Cardiac septum (tissue), 1 donor: ENCODE results near the gene RAX2. TPM values are rescaled to one million over a fixed set of nuclear protein-coding genes. Genes with fewer than 3 reads are reported as not detected.
"Not testable (repeated sequence)": the region's sequence is repeated elsewhere in the genome, so short reads cannot be mapped to it uniquely, and the experiment has no call there.

ENCODE experiments used
- DNase-seq: peaks from one replicate; pipeline ENCODE4 v3.0.0-alpha.2; 2020; ENCODE audit warnings: low spot score
- intact Hi-C: fragments of 100-400 bp; cut with DNase I; formaldehyde crosslinking; loops from one replicate; pipeline ENCODE4 v1.14.0; 2022
- total RNA-seq: library from RNA; stranded (reverse); fragmentation: NEBNext Ultra II Directional; extraction: Animal tissue kit (Norgen Biotek cat#: 25700); gene quantifications from one replicate; pipeline ENCODE4 v1.2.1, GENCODE V29; 2021
- donor health status: DM: no; HTN: no; CAD: no.

Gene RAX2
- total RNA-seq, 1 donor from 2014 or later, result not detected

DNA sequence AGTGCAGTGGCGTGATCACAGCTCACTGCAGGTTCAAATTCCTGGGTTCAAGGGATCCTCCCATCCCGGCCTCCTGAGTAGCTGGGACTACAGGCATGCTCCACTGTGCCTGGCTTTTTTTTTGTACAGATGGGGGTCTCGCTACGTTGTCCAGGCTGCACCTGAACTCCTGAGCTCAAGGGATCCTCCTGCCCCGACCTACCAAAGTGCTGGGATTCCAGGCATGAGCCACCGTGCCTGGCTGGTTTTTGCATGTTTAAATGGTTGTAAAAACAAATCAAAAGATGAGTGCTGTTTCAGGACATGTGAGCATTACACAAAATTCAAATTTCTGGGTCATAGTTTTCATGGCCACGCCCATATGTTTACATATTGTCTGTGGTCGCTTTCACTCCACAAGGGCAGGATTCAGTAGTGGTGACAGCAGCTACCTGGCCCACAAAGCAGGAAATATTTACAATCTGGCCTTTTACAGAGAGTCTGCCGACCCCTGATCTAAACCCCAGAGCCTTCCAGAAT, 8.8 kb upstream of the RAX2 start:
- no peak for DNase-seq
- intact Hi-C loops, result no loop called here

DNA sequence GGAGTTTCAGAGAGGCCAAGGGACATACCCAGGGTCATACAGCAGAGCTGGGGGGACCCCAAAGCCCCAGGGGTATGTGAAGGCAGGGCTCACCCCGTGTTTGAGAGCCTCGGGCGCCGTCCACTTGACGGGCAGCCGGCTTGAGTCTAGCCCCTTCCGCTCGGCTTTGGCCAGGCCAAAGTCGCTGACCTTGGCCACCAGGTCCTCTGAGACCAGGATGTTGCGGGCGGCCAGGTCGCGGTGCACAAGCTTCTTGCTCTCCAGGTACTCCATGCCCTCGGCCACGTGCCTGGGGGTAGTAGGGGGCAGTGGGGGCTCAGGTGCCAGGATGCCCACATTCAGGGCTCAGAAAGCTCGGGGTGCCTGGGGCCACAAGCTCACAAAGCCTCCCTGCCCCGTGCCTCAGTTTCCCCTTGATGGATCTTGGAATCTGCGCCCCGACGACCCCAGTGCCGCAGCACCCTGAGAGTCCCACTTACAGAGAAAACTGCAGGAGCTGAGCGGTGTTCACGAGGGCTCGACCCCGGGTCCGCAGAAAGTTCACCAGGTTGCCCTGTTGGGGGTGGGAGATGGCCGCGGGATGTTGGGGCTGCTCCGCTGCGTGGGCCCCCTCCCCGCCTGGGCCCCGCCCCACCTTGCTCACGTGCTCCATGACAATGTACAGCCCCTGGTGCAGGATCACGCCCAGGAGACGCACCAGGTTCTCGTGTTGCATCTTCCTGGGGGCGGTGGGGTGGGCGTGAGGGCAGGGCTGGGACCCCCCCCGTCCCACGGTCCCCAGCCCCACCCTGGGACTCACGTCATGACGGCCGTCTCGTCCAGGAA, 7.1 kb upstream of the RAX2 start:
- no peak for DNase-seq

DNA sequence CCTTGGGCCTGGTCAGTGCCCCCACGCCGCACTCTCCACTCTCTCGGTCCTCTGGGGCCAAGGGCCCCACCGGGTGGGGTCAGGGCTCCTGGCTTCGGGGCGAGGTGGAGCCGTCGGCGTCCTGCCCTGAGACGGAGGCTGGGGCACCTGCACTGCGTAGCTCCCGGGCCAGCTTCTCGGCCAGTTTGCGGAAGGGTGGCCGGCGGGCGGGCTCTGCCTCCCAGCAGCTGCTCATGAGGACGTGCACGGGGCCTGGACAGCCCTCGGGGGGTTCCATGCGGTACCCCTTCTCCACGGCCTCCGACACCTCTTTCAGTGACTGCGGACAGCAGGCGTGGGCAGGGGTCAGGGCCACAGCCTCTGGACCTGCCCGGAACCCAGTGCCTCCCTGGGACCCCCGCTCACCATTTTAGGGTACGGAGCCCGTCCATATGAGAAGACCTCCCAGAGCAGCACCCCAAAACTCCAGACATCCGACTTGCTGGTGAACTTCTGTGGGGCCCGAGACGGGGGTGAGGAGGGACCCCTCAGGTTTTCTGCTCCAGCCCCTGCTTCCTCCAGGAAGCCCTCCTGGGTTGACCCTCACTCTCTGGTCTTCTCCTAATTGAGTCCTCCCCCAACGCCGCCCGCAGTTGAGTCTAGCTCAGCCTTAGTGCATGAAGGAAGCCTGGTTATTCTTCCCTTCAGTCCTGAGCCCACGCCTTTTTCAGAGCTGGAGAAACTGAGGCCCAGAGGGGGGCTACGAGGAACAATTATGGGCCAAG, 6.3 kb upstream of the RAX2 start:
- DNase-seq, result no peak
- intact Hi-C loops, result no loop called here

More for the DNA sequence above, 7.1 kb upstream of the RAX2 start:
- intact Hi-C loops, result no loop called here

DNA sequence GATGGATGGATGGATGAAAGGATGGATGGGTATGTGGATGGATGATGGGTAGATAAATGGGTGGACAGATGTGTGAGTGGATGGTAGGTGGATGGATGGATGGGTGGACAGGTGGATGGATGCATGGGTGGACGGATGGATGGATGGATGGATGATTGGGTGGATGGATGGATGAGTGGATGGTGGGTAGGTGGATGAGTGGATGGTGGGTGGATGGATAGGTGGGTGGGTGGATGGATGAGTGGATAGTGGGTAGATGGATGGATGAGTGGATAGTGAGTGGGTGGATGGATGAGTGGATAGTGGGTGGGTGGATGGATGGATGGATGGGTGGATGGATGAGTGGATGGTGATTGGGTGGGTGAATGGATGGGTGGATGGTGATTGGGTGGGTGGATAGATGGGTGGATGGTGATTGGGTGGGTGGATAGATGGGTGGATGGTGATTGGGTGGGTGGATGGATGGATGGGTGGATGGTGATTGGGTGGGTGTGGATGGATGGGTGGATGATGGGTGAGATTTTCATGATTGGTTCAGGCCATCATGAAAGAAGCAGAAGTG, 4.5 kb upstream of the RAX2 start:
- intact Hi-C loops, result no loop called here
- no peak for DNase-seq

DNA sequence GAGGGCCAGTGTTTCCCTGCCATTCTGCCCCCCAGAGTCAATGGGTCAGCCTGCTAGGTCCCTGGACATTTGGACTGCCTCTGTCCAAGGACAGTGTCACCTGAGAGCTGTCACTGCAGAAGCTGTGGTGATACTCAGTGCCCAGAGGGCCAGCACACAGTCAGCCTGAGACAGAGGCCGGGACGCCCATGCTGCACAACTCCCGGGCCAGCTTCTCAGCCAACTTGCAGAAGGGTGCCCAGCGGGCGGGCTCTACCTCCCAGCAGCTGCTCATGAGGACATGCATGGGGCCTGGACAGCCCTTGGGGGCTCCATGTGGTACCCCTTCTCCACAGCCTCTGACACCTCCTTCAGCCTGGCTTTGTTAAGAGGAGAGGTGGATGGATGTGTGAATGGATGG, 3.8 kb upstream of the RAX2 start:
- intact Hi-C loops, result no loop called here

DNA sequence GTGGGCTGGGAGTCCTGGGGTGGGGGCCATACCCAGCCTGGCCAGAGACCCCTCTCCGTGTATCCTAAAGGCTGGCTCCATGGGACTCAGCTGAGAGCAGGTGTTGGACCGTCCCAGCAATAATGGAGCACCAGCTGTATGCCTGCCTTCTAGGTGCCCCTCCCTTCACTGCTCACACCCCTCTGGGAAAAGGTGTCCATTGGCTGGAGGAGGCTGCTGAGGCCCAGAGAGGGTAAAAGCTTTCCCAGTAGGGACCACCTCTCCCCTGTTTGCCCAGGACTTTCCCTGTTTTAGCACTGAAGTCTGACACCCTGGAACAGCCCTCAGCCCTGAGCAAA, 3.3 kb upstream of the RAX2 start:
- DNase-seq, result no peak
- intact Hi-C loops, result no loop called here

More for the DNA sequence above, 3.8 kb upstream of the RAX2 start:
- no peak for DNase-seq

DNA sequence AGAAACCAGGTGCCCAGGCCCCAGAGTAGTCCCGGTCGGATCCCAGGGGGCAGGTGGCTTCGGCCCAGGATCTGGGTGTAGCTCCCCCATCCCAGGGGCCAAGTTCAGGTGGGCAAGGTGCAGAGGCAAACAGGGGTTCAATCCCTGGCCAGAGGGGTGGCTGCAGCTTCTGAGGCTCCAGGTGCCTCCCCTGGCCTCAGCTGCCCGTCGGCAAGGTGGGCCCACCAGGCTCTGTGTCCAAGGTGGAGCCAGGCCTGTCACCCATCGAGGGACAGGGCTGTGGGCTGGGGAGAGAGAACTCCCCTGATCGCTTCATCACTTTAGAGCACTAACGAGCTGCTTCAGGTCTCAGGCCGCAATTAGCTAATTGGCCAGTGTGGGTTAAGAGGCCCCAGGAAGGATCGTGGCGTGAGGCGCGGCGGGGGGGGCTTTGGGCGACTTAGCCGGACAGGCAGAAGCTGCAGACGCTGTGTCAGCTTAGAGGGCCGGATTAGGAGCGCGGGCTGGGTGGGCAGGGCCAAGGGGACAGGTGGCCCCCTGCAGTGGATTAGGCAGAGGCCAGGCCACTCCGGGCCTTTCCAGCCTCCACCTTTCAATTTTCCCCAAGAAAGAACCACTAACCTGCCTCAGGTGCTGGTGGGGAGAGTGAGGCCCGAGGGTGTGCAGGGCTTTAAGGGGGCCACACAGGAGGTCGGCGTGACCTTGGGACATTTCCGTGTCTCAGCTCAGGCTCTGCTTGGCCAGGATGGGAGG, 2.8 kb upstream of the RAX2 start:
- intact Hi-C loops, result no loop called here
- DNase-seq, result no peak

DNA sequence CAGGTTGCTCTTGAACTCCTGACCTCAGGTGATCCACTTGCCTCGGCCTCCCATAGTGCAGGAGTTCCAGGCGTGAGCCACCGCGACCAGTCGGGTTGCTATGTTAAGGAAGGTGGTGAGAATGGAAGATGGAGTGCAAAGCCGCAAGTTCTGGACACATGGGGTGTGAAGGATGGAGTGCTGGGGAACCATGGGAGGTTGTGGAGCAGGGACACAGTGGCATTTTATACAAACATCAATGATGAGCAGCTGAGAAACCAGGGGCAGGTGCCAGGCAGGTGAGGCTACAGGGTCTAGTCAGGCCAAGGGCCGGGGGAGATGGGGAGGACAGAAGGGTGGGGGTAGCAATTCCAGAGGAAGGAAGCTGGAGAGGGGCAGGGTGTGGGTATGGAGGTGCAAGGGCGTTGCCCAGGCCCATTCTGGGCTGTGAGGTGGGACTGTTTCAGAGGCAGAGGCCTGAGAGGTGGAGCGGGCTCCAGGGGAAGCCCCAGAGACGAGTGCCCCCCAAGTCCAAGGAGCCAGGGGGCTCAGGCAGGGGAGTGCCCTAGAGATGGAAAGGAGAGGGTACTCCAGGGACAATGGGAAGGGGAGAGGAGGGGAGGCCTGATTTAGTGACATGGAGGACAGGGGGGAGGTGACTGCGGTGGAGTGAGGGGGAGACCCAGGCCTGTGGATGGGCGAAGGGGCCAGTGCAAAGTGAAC, 1.9 kb upstream of the RAX2 start:
- intact Hi-C loops, result no loop called here
- DNase-seq, result no peak

DNA sequence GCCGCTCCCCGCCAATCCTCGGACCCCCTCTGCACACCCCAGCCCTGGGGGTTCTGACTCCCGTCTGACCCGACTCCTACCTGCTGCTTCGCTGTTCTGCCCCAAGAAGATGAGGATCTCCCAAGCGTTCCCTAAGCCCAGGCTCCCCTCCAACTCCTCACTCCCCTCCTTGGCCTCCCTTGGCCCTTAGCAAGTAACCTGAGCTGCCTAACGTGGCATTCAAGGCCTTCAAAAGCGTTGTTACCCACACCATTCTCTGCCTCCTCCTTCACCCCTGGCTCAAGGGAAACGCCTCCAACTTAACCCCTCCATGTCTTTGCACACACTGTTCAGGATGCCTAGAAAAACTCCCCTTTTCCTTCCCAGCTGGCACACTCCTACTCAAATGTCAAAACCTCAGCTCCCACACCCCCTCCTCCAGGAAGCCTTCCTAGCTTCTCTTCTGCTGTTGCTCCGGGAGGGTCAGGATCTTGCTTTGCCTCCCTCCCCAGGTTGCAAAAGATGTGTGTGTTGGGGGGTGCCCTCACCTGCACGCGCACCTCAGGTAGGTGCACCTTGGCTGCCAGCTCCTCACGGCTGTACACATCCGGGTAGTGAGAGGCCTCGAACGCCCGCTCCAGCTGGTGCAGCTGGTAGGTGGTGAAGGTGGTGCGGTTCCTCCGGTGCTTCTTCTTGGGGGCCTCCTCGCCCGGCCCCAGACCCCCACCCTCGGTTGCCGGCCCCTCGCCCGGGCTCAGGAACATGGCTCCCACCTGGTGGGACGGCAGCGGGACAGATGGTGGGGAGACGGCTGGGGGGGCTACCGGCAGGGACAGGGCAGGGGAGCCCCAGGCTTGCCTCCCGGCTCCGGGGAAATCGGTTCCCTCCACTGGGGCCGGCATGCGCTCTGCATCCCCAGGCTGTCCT, 775 bp downstream of the RAX2 start:
- intact Hi-C loops, result no loop called here

DNA sequence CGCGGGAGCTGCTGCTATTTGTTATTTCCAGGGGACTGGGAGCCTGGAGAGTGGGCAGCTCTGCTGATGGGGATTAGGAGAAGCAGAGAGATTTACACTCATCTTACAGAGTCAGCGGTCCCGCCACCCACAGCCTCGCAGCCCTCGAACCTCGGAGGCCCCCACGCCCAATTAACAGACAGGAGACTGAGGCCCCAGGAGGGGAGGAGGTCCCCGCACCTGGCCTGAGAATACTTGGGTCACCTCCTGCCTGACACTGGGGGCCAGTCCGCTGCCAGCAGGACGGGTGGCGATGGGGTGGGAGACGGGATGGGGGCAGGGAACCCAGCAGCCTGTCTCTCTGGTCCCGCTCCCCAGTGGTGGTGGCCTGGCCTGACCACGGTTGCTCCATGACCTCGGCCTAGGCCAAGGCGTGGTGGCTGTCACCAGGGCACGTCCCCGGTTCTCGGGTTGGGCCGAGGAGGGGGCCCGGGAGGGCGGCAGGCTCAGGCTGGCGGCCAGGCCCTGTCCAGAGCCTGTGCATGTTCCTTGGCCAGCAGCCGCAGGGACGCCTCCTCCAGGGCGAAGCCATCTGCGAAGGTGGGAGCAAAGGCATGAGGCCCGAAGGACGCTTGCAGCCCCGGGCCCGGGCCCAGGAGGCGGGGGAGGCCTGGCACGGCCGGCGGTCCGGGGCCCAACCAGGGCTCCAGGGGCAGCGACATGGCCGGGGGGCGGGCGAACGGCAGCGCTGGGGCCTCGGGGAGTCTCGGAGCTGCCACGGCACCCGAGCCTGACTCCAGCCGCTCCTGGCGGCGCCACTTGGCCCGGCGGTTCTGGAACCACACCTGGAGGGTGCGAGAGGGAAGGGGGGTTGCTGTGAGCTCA, 1.7 kb downstream of the RAX2 start:
- no peak for DNase-seq
- intact Hi-C loops, result no loop called here

More for the DNA sequence above, 775 bp downstream of the RAX2 start:
- DNase-seq, result no peak

DNA sequence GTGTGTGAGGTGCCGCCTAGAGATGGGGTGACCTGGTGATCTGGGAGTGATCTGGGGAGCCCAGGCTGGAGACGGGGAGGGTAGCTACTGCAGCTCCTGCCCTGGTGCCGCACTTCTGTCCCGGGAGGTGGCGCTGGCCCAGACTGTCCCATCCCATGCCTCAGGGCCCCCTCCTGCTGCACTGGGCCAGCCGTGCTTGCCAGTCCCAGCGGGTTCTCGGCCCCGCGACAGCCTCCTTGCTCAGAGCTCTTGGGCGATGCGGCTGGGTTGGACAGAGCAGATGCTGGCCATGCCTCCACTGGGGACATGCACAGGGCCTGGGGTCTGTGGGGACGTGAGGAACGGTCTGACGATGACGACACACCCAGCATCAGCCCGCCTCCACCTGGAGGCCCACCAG, 2.5 kb downstream of the RAX2 start:
- DNase-seq, result no peak
- intact Hi-C loops, result no loop called here

DNA sequence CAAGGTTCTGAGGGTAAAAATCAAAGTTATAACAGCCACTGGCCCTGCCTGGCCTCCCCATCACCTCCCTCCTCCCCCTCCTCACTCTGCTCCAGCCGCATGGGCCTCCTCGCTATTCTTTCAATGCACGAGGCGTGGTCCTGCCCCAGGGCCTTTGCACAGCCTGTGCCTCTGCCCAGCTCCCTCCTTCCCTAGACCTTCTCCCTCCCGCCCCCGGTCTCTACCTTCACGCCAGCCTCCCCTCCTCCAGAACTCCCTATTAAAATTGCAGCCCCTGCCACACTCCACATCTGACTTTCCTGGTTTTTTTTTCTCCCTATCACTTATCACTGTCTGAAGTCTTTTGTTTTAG, 3.3 kb downstream of the RAX2 start:
- DNase-seq, result no peak
- intact Hi-C loops, result no loop called here

DNA sequence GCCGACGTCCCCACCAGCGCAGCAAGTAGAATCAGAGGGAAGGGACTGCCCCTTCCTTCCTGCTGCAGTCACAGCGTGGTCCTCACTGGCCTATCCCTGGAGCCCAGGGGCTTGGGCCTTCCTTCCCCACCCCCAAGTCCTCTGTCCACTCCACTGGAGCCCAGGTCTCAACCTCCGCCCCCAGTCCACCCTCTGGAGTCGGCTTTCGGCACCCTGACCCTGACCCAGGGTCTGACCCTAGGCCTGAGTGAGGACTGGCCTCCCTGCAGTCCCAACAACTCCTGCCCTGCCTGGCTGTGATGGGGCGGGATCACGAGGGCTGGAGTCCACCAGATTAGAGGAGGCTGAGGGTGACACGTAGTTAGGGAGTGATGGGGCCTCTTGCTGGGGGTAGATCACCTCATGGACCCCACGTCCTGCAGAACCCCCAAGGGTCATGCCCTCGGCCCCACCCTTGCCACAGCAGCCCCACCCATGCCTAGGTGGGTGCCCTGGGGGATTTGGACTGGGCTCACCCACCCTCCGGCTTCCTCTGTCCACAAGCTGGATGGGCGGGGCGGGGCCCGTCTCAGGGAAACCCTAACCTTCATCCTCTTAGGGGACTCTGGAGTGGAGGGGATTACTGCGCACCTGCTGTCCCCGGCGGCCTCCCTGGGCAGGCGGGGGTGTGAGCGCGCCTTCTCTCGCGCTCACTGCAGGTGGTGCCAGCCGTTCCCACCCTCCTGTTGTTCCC, 3.8 kb downstream of the RAX2 start:
- no peak for DNase-seq

DNA sequence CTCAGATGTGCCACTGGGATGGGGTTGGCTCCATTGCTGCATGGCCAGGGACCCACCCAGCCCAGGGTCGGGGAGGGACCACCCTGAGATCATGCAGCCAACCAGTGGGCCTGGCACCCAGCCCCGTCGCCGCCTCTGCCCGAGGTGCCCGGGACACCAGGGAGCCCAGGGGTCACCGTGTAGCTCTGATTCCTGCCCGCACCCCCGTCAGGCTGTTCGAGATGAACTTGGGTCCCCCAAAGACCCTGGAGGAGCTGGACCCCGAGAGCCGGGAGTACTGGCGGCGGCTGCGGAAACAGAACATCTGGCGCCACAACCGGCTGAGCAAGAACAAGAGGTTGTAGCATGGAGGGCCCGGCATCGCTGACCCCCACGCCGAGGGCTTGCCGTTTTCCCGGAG, 5.0 kb downstream of the RAX2 start:
- intact Hi-C loops, result no loop called here
- no peak for DNase-seq

More for the DNA sequence above, 3.8 kb downstream of the RAX2 start:
- intact Hi-C loops, result no loop called here

DNA sequence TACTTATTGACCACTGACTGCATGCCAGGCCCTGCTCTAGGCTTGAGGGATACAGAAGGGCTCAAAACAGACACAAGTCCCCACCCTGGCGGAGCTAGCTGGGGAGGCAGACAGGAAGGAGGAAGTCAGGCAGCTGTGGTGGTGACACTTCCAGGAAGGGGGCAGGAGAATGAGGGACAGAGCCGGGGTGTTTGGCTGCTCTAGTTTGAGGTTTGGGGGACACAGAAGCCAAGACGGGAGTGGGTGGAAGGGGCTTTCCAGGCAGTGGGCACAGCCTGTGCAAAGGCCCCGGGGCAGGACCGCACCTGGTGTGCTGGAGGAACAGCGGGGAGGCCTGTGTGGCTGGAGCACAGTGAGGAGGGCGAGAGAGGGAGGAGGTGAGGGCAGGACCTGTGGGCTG, 5.5 kb downstream of the RAX2 start:
- DNase-seq, result no peak
- intact Hi-C loops, result no loop called here

DNA sequence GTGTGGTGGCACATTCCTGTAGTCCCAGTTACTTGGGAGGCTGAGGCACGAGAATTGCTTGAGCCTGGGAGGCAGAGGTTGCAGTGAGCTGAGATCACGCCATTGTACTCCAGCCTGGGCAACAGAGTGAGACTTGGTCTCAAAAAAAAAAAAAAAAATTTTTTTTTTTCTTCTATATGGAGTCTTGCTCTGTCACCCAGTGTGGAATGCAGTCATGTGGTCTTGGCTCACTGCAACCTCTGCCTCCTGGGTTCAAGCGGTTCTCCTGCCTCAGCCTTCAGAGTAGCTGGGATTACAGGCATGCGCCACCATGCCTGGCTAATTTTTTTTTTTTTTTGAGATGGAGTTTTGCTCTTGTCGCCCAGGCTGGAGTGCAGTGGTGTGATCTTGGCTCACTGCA, 6.3 kb downstream of the RAX2 start:
- DNase-seq, intact Hi-C loops: not testable (repeated sequence)

DNA sequence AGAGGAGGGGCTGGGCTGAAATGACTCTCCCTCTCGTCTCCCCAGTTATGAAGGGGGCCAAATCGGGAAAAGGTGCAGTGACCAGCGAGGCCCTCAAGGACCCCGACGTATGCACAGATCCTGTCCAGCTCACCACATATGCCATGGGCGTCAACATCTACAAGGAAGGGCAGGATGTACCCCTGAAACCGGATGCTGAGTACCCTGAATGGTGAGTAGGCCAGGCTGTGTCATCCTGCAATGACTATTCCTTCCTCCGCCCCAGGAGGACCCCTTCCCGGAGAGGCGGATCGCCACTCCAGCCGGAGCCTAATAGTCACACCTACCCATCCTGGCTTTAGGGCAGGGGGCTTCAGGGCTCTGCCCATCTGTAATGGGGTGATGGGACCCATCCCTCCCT, 6.9 kb downstream of the RAX2 start:
- intact Hi-C loops, result no loop called here
- no peak for DNase-seq
